WERI-Rb-1 (cell line): ENCODE results near the gene SNRNP48.
A peak's percentile ranks its signal among the peaks of the same experiment; 100 is the strongest.

Experiments
- DNase-seq: peaks from one replicate; pipeline ENCODE4 v3.0.0-alpha.2; 2020
- H3K27ac ChIP-seq: fragments of 250-450 bp; sonication (Bioruptor Pico); 2 replicates; pipeline ENCODE4 v1.5.1; 2020; ENCODE audit warnings: mild to moderate bottlenecking, moderate library complexity
- H3K27me3 ChIP-seq: fragments of 250-450 bp; sonication (Bioruptor Pico); 2 replicates; pipeline ENCODE4 v1.5.1; 2021; ENCODE audit warnings: mild to moderate bottlenecking, low read depth, moderate library complexity; ENCODE audit not compliant: insufficient read depth, severe bottlenecking
- H3K36me3 ChIP-seq: fragments of 250-450 bp; sonication (Bioruptor Pico); 2 replicates; pipeline ENCODE4 v1.5.1; 2020; ENCODE audit warnings: mild to moderate bottlenecking, moderate library complexity
- H3K4me3 ChIP-seq: 2 replicates; pipeline ENCODE4 v1.5.1; 2011; ENCODE audit warnings: low read depth, mild to moderate bottlenecking, control low read depth, low read length
- H3K9me3 ChIP-seq: fragments of 250-450 bp; sonication (Bioruptor Pico); 2 replicates; pipeline ENCODE4 v1.5.1; 2021; ENCODE audit warnings: mild to moderate bottlenecking, moderate library complexity; ENCODE audit not compliant: severe bottlenecking
- CTCF ChIP-seq: IDR thresholded peaks from 2 replicates; pipeline ENCODE4 v1.5.1; 2011; ENCODE audit warnings: low read depth, mild to moderate bottlenecking, control low read depth, inconsistent platforms, low read length

SNRNP48 gene

GRCh38 chr6:7561153-7561964 lies 28.6 kb upstream of the SNRNP48 start:
- Histone ChIP-seq H3K36me3 (peaks cover 3% of the 10 kb centered on the region; the same call in 1 of the 2 replicates), H3K9me3 (no peaks in the 10 kb centered on the region), H3K27ac (no peak overlapping the region), H3K4me3 (no peak overlapping the region), H3K27me3 (no peaks in the 10 kb centered on the region)
- no peak for DNase-seq
- no peak for TF ChIP-seq CTCF

GRCh38 chr6:7562769-7563168 lies 27.2 kb upstream of the SNRNP48 start:
- Histone ChIP-seq H3K27me3 (no peaks in the 10 kb centered on the region), H3K4me3 (no peak overlapping the region), H3K9me3 (no peaks in the 10 kb centered on the region), H3K27ac (no peak overlapping the region), H3K36me3 (peaks cover 10% of the 10 kb centered on the region)
- no peak for DNase-seq
- TF ChIP-seq CTCF: no peak

- Histone ChIP-seq H3K9me3 (no peaks in the 10 kb centered on the region), H3K27me3 (no peaks in the 10 kb centered on the region), H3K27ac (no peak overlapping the region), H3K4me3 (no peak overlapping the region), H3K36me3 (peaks cover 31% of the 10 kb centered on the region)
- TF ChIP-seq CTCF: no peak
- no peak for DNase-seq
Measured at GRCh38 chr6:7566107-7566506, 23.9 kb upstream of the SNRNP48 start.

- peak; percentile 25; the same call in 1 of the 2 replicates for TF ChIP-seq CTCF
- DNase-seq: no peak
- H3K36me3 ChIP-seq: peaks cover 33% of the 10 kb centered on the region
- H3K9me3 ChIP-seq: no peaks in the 10 kb centered on the region
- no peak overlapping the region for H3K27ac ChIP-seq
- no peaks in the 10 kb centered on the region for H3K27me3 ChIP-seq
- no peak overlapping the region for H3K4me3 ChIP-seq
Measured at GRCh38 chr6:7566617-7567173, 23.3 kb upstream of the SNRNP48 start.

GRCh38 chr6:7568021-7568420 lies 22.0 kb upstream of the SNRNP48 start:
- Histone ChIP-seq H3K4me3 (no peak overlapping the region), H3K36me3 (peaks cover 34% of the 10 kb centered on the region), H3K27ac (no peak overlapping the region), H3K9me3 (no peaks in the 10 kb centered on the region), H3K27me3 (no peaks in the 10 kb centered on the region)
- TF ChIP-seq CTCF: no peak
- DNase-seq: no peak

GRCh38 chr6:7569082-7569481 lies 20.9 kb upstream of the SNRNP48 start:
- peaks cover 34% of the 10 kb centered on the region for H3K36me3 ChIP-seq
- no peaks in the 10 kb centered on the region for H3K9me3 ChIP-seq
- H3K4me3 ChIP-seq: no peak overlapping the region
- no peak overlapping the region for H3K27ac ChIP-seq
- H3K27me3 ChIP-seq: no peaks in the 10 kb centered on the region
- DNase-seq: no peak
- no peak for TF ChIP-seq CTCF
